ENCODE results near the gene CLEC2L. TPM values are rescaled to one million over a fixed set of nuclear protein-coding genes. Genes with fewer than 3 reads are reported as not detected.

Gene CLEC2L
- total and polyA plus RNA-seq, 2 of the 8 experiments (the other 6 are each of a cell fraction or from before 2014, with no cell fraction given) = 0.20 to 1.9 TPM

DNA sequence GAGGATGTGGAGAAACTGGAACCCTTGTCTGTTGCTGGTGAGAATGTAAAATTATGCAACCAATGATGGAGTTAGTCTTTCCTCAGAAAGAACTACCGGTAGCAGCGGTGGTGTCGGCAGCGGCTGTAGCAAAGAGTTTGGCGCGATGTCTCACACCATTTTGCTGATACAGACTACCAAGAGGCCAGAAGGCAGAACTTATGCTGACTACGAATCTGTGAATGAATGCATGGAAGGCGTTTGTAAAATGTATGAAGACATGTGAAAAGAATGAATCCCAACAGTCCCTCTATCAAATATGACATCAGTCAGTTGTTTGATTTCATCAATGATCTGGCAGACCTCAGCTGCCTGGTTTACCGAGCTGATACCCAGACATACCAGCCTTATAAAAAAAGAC is 10.6 kb downstream of the CLEC2L start (continued):
- no peak for TF ChIP-seq RAD21 (IDR thresholded peaks at IDR 0.05 in 1 of 2, conservative IDR thresholded peaks at IDR 0.05 in 1 of 2; ENCODE audit: low read depth in 2 of 2, low read length in 2 of 2)
- TF ChIP-seq POLR2AphosphoS5 (IDR thresholded peaks at IDR 0.05; ENCODE audit: low read depth, low read length) = no peak
- TF ChIP-seq, protein P1, sequence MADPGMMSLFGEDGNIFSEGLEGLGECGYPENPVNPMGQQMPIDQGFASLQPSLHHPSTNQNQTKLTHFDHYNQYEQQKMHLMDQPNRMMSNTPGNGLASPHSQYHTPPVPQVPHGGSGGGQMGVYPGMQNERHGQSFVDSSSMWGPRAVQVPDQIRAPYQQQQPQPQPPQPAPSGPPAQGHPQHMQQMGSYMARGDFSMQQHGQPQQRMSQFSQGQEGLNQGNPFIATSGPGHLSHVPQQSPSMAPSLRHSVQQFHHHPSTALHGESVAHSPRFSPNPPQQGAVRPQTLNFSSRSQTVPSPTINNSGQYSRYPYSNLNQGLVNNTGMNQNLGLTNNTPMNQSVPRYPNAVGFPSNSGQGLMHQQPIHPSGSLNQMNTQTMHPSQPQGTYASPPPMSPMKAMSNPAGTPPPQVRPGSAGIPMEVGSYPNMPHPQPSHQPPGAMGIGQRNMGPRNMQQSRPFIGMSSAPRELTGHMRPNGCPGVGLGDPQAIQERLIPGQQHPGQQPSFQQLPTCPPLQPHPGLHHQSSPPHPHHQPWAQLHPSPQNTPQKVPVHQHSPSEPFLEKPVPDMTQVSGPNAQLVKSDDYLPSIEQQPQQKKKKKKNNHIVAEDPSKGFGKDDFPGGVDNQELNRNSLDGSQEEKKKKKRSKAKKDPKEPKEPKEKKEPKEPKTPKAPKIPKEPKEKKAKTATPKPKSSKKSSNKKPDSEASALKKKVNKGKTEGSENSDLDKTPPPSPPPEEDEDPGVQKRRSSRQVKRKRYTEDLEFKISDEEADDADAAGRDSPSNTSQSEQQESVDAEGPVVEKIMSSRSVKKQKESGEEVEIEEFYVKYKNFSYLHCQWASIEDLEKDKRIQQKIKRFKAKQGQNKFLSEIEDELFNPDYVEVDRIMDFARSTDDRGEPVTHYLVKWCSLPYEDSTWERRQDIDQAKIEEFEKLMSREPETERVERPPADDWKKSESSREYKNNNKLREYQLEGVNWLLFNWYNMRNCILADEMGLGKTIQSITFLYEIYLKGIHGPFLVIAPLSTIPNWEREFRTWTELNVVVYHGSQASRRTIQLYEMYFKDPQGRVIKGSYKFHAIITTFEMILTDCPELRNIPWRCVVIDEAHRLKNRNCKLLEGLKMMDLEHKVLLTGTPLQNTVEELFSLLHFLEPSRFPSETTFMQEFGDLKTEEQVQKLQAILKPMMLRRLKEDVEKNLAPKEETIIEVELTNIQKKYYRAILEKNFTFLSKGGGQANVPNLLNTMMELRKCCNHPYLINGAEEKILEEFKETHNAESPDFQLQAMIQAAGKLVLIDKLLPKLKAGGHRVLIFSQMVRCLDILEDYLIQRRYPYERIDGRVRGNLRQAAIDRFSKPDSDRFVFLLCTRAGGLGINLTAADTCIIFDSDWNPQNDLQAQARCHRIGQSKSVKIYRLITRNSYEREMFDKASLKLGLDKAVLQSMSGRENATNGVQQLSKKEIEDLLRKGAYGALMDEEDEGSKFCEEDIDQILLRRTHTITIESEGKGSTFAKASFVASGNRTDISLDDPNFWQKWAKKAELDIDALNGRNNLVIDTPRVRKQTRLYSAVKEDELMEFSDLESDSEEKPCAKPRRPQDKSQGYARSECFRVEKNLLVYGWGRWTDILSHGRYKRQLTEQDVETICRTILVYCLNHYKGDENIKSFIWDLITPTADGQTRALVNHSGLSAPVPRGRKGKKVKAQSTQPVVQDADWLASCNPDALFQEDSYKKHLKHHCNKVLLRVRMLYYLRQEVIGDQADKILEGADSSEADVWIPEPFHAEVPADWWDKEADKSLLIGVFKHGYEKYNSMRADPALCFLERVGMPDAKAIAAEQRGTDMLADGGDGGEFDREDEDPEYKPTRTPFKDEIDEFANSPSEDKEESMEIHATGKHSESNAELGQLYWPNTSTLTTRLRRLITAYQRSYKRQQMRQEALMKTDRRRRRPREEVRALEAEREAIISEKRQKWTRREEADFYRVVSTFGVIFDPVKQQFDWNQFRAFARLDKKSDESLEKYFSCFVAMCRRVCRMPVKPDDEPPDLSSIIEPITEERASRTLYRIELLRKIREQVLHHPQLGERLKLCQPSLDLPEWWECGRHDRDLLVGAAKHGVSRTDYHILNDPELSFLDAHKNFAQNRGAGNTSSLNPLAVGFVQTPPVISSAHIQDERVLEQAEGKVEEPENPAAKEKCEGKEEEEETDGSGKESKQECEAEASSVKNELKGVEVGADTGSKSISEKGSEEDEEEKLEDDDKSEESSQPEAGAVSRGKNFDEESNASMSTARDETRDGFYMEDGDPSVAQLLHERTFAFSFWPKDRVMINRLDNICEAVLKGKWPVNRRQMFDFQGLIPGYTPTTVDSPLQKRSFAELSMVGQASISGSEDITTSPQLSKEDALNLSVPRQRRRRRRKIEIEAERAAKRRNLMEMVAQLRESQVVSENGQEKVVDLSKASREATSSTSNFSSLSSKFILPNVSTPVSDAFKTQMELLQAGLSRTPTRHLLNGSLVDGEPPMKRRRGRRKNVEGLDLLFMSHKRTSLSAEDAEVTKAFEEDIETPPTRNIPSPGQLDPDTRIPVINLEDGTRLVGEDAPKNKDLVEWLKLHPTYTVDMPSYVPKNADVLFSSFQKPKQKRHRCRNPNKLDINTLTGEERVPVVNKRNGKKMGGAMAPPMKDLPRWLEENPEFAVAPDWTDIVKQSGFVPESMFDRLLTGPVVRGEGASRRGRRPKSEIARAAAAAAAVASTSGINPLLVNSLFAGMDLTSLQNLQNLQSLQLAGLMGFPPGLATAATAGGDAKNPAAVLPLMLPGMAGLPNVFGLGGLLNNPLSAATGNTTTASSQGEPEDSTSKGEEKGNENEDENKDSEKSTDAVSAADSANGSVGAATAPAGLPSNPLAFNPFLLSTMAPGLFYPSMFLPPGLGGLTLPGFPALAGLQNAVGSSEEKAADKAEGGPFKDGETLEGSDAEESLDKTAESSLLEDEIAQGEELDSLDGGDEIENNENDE (IDR thresholded peaks at IDR 0.05; ENCODE audit: insufficient replicate concordance, low read length) = no peak
- TF ChIP-seq JUN (IDR thresholded peaks at IDR 0.05; ENCODE audit: low read depth, low read length) = no peak
- TF ChIP-seq ZNF274 (IDR thresholded peaks at IDR 0.05; ENCODE audit: borderline replicate concordance, extremely low read depth, low read length) = no peak
- no peak for TF ChIP-seq GABPA (IDR thresholded peaks at IDR 0.05; ENCODE audit: borderline replicate concordance, insufficient read depth, low read length)
- TF ChIP-seq, protein P2, sequence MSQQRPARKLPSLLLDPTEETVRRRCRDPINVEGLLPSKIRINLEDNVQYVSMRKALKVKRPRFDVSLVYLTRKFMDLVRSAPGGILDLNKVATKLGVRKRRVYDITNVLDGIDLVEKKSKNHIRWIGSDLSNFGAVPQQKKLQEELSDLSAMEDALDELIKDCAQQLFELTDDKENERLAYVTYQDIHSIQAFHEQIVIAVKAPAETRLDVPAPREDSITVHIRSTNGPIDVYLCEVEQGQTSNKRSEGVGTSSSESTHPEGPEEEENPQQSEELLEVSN (IDR thresholded peaks at IDR 0.05) = no peak
- TF ChIP-seq KDM5A (IDR thresholded peaks at IDR 0.05; ENCODE audit: low read length) = no peak

Measured in H1 (cell line).